Vagina (tissue), 2 donors: ENCODE measurements around the gene SPEG.

Experiments
- CTCF ChIP-seq, 3 experiments: fragments of 450-650 bp in 2 of 3; fragments of 200-600 bp in 1 of 3; sonication (generic) in 1 of 3; IDR thresholded peaks; one replicate each; pipeline ENCODE4 v1.5.1; 2017 to 2019; ENCODE audit warnings: antibody characterized with exemption in 3 of 3, mild to moderate bottlenecking in 2 of 3, moderate library complexity in 2 of 3
- POLR2A ChIP-seq, 2 donors: fragments of 450-650 bp; IDR thresholded peaks; one replicate each; pipeline ENCODE4 v1.6.1; 2017; ENCODE audit warnings: antibody characterized with exemption in 2 of 2, mild to moderate bottlenecking in 2 of 2, moderate library complexity in 2 of 2
- POLR2AphosphoS5 ChIP-seq, 2 donors: sonication (generic); formaldehyde crosslinking; IDR thresholded peaks; one replicate each; pipeline ENCODE4 v1.9.0; 2017; ENCODE audit warnings: antibody characterized with exemption in 2 of 2, mild to moderate bottlenecking in 2 of 2, low read depth in 1 of 2; ENCODE audit not compliant: insufficient read depth in 1 of 2

GRCh38 chr2:219492575-219492974, 57.9 kb downstream of the SPEG start:
- TF ChIP-seq CTCF (IDR thresholded peaks at IDR 0.05) (no peak), POLR2AphosphoS5 (IDR thresholded peaks at IDR 0.05; ENCODE audit: insufficient read depth in 1 of 2, low read depth in 1 of 2) (no peak), POLR2A (IDR thresholded peaks at IDR 0.05) (no peak)
